K562 treated with DMSO at 1 percent for 12 hours (cell line): ENCODE data around the gene CACFD1. TPM values are rescaled to one million over a fixed set of nuclear protein-coding genes. Genes with fewer than 3 reads are reported as not detected.

ENCODE experiments used
- total RNA-seq: library from RNA; unstranded; fragments of 300-600 nt; gene quantifications from 2 replicates; pipeline ENCODE4 v1.2.3, GENCODE V29; 2022; ENCODE audit not compliant: insufficient read depth

The CACFD1 gene
- total RNA-seq, result 11.0 and 11.3 TPM in 2 replicates

DNA sequence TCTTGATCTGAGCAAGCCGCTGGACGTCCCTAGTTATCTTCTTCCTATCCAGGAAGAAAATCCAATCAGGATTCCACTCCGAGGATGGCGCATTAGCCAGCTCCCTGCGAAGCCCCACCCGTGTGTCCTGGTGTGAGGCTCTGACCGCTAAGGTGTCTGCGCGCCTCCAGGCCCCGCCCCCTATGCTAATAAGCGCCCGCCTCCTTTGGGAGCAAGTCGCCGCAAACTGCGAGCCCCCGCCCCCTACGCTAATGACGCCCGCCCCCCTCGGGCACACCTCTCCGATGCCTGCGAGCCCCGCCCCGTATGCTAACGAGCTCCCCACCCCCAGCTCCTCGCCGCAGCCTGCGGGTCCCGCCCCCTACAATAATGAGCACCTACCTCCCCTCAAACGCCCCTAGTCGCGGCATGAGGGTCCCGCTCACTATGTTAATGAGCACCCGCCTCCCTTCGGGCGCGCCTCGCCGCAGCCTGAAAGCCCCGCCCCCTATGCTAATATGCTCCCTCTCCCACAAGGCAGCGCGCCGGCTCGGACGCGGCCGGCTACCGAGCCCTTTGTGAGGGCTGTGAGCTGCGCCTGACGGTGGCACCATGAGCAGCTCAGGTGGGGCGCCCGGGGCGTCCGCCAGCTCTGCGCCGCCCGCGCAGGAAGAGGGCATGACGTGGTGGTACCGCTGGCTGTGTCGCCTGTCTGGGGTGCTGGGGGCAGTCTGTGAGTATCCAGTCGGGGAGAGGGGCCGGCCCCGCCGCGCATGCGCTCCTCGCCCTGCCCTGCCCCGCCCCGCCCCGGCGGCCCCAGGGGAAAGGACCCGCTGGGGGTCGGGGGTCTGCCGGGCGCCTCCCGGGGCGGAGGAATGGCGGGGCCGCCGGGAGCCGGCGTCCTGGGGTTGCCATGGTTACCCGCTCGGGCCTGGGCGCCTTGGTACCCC lies at the start of gene CACFD1:
Gene CACFD1, plus strand, starts transcription at position 503 of the 929 bp plus-strand sequence. Its CDS starts 89 bp downstream, at position 592.

DNA sequence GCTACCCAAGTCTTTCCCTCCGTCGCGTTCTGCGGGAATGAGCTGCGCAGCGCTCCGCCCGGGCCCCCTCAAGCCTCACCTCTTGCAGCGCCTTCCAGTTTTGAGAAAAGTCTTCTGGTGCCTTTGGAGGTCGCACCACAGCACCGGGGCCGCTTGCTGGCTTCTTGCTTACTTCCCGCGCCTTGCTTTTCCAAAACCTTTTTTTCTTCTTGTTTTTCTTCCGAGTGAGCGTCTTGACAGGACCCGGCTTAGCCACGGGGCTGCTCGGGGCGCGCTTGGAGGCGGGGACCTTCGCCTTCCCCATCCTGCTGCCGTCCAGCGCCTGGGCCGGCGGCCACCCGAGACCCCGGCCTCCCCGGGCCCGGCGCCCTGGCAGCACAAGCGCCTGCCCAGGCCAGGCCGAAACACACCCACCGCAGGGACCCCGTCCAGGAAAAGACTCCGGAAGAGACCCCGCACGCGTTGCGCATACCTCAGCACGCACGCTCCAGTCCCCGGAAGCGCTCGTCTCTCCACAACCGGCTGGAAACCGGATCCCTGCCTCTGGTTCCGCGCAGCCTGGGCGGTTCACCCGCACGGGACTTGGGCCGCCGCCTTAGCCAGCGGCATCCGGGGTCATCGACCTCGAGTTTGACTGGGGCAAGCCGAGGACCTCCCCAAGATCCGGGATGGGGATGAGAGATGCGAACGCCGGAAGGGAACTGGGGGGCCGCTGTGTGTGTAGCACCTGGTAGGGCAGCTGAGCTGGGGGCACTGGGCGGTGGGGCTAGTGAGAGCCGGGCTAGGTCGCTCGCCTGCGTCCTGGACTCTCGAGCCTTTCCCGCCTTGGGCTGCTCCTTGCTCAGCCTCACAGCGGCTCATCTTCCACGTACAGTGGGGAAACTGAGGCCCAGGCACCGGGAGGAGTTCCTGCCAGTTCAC lies 42.0 kb upstream of the CACFD1 start, which contains the start of gene REXO4:
Gene REXO4, minus strand, starts transcription at position 470 of the 921 bp plus-strand sequence. Its CDS starts 166 bp downstream, at position 304.

DNA sequence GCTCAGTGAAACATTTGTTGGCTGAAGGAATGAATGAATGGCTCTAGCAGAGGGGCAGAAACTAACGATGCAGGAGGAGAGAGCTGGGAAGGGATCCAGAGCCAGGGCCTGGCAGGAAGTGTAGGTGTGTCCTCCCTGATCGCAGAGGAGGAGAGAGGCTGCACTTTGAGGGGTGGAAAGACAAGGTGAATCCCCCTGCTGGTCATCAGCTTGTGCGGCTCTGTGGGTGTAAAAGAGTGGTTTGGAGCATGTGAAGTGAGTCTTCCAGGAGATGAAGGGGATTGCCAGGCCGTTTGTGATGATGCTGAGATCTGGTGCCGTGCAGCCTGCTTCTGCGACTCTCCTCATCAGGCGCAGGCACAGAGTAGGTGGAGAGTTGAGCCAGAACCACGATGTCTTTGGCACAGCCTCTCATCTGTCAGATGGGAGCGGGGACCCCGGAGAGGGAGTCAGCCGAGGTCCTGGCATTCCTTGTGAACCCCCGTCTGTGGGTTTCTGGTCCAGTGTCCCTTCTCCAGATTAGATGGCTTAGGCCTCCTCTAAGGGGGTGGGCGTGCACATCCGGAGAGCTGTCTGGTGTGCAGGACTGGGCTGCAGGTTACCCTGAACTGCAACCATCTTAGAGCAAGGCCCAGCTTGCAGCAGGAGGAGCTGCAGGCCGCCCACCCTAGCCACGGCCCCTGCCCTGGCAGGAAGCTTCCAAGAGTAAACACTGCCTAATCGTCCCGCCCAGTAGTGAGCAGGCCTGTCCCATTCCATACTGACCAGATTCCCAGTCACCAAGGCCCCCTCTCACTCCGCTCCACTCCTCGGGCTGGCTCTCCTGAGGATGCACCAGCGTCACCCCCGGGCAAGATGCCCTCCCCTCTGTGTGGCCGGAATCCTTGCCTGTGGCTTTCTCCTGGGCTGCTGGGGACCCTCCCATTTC lies 37.9 kb upstream of the CACFD1 start, which contains the start of gene ADAMTS13:
Gene ADAMTS13, plus strand, starts transcription at position 753 of the 928 bp plus-strand sequence. Its CDS starts 77 bp downstream, at position 830.

DNA sequence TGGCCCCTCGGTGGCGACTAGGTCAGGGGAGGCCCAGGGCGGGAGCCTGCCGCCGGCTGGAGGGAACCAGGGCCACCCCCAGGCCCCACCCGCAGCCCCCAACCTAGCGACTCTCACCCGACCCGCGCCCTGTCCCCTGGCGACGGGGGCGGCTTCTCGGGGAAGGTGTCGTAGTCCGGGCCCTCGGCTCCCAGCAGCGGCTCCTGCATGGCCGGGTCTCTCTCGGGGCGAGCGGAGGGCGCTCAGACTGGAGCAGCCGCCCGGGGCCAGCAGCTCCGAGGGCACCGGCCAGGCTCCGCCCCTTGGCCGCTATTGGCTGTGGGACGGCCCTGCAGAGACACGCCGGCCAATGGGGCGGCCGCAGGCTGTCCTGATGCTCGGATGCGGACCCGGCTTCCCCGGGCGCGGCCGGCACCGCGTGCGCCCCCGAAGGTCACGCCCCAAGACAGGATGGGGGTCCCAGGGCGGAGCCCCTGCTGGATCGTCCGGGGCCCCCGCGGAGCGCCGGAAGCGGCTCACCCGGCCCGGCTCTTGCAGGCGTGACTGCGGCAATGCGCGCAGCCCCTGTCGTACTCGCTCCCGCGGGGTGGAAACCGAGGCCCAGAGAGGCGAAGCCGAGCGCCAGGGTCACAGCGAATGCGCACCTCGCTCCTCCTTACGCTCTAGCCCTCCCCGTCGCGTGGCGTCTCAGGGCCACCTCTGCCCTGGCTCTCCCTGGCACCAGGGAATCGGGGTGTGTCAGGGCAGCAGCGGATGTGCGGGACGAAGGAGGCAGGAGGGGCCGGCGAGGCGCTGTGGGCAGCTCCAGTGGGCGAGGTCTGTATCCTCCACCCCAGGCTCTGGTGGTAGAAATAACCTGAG lies 19.3 kb downstream of the CACFD1 start, which contains the start of gene SLC2A6:
Gene SLC2A6, minus strand, starts transcription at position 249 of the 861 bp plus-strand sequence. Its CDS starts 40 bp downstream, at position 209.

Other genes starting within 250 kb of the CACFD1 start
- 2.8 and 9.1 TPM in 2 replicates for gene ABO, start 184.8 kb upstream of the CACFD1 start, total RNA-seq
- 13.2 and 16.9 TPM in 2 replicates for gene SURF6, start 123.8 kb upstream of the CACFD1 start, total RNA-seq
- 23.0 and 30.7 TPM in 2 replicates for gene MED22, start 111.8 kb upstream of the CACFD1 start, total RNA-seq
- gene RPL7A, start 111.8 kb upstream of the CACFD1 start, total RNA-seq, result 5,716 and 6,453 TPM in 2 replicates
- 43.4 and 51.5 TPM in 2 replicates for gene SURF1, start 103.5 kb upstream of the CACFD1 start, total RNA-seq
- gene SURF2, start 103.4 kb upstream of the CACFD1 start, total RNA-seq, result 43.8 and 66.8 TPM in 2 replicates
- gene SURF4, start 83.9 kb upstream of the CACFD1 start, total RNA-seq, result 123 and 195 TPM in 2 replicates
- gene STKLD1, start 83.6 kb upstream of the CACFD1 start, total RNA-seq, result 1.1 TPM in 1 of 2 replicates, not detected in the other
- 20.1 and 25.7 TPM in 2 replicates for gene REXO4, start 42.0 kb upstream of the CACFD1 start, total RNA-seq
- 0.52 TPM in 1 of 2 replicates, not detected in the other for gene ADAMTS13, start 37.6 kb upstream of the CACFD1 start, total RNA-seq
- gene SLC2A6, start 19.1 kb downstream of the CACFD1 start, total RNA-seq, result 0.98 and 2.2 TPM in 2 replicates
- not detected in 2 replicates for gene MYMK, start 65.0 kb downstream of the CACFD1 start, total RNA-seq
- not detected in 2 replicates for gene ADAMTSL2, start 74.7 kb downstream of the CACFD1 start, total RNA-seq
- gene FAM163B, start 149.4 kb downstream of the CACFD1 start, total RNA-seq, result not detected in 2 replicates
- gene DBH, start 176.4 kb downstream of the CACFD1 start, total RNA-seq, result not detected in 2 replicates